Dendritic cell treated with granulocyte-macrophage colony-stimulating factor and Interleukin-4, amounts not matched to agents 40 ng/mL and 50 ng/mL, for 4 days (primary cell): ENCODE results near the gene PPP1CA.

Source experiments
- H3K27ac Mint-ChIP-seq: one replicate; pipeline ENCODE4 v1.8.0; 2022; ENCODE audit warnings: mild to moderate bottlenecking, mixed read lengths
- H3K27me3 Mint-ChIP-seq: one replicate; pipeline ENCODE4 v1.8.0; 2022; ENCODE audit warnings: mild to moderate bottlenecking, mixed read lengths
- H3K36me3 Mint-ChIP-seq: one replicate; pipeline ENCODE4 v1.8.0; 2022; ENCODE audit warnings: low read depth, mixed read lengths
- H3K4me1 Mint-ChIP-seq: one replicate; pipeline ENCODE4 v1.8.0; 2022; ENCODE audit warnings: low read depth, mixed read lengths
- H3K4me3 Mint-ChIP-seq: one replicate; pipeline ENCODE4 v1.8.0; 2022; ENCODE audit warnings: mild to moderate bottlenecking, moderate library complexity, mixed read lengths
- H3K9me3 Mint-ChIP-seq: one replicate; pipeline ENCODE4 v1.8.0; 2022; ENCODE audit warnings: mixed read lengths
- intact Hi-C: fragments of 100-400 bp; cut with micrococcal nuclease; formaldehyde crosslinking; loops from one replicate; pipeline ENCODE4 v1.15.0; 2022

PPP1CA gene

GRCh38 chr11:67396587-67397389 lies 4.9 kb downstream of the PPP1CA start:
- Mint-ChIP-seq H3K36me3 (peaks cover 85% of the 10 kb centered on the region), H3K27ac (peak overlapping the region; percentile 22), H3K4me3 (no peak overlapping the region), H3K4me1 (peaks cover 70% of the 10 kb centered on the region), H3K9me3 (no peaks in the 10 kb centered on the region), H3K27me3 (no peaks in the 10 kb centered on the region)
- intact Hi-C loops: no loop called here

GRCh38 chr11:67396259-67396581 lies 5.4 kb downstream of the PPP1CA start:
- peaks cover 90% of the 10 kb centered on the region for H3K36me3 Mint-ChIP-seq
- peak overlapping the region; percentile 22 for H3K27ac Mint-ChIP-seq
- intact Hi-C loops: no loop called here
- H3K27me3 Mint-ChIP-seq: no peaks in the 10 kb centered on the region
- H3K9me3 Mint-ChIP-seq: no peaks in the 10 kb centered on the region
- peaks cover 71% of the 10 kb centered on the region for H3K4me1 Mint-ChIP-seq
- no peak overlapping the region for H3K4me3 Mint-ChIP-seq

GRCh38 chr11:67395555-67396258 lies 6.0 kb downstream of the PPP1CA start:
- H3K9me3 Mint-ChIP-seq: no peaks in the 10 kb centered on the region
- peaks cover 91% of the 10 kb centered on the region for H3K36me3 Mint-ChIP-seq
- intact Hi-C loops: no loop called here
- H3K27me3 Mint-ChIP-seq: no peaks in the 10 kb centered on the region
- no peak overlapping the region for H3K4me3 Mint-ChIP-seq
- H3K4me1 Mint-ChIP-seq: peaks cover 73% of the 10 kb centered on the region
- no peak overlapping the region for H3K27ac Mint-ChIP-seq

- peaks cover 74% of the 10 kb centered on the region for H3K36me3 Mint-ChIP-seq
- no peak overlapping the region for H3K4me3 Mint-ChIP-seq
- H3K27me3 Mint-ChIP-seq: no peaks in the 10 kb centered on the region
- no peak overlapping the region for H3K27ac Mint-ChIP-seq
- H3K4me1 Mint-ChIP-seq: peaks cover 70% of the 10 kb centered on the region
- no peaks in the 10 kb centered on the region for H3K9me3 Mint-ChIP-seq
- intact Hi-C loops: loop anchor here (5.0 kb wide), 1 partner anchor 33 kb away; the partner anchor contains the start of gene RPS6KB2
Measured at GRCh38 chr11:67393990-67394389, 7.7 kb downstream of the PPP1CA start.

- H3K4me3 Mint-ChIP-seq: no peak overlapping the region
- H3K36me3 Mint-ChIP-seq: peaks cover 69% of the 10 kb centered on the region
- H3K27me3 Mint-ChIP-seq: no peaks in the 10 kb centered on the region
- intact Hi-C loops: loop anchor here (5.0 kb wide), 1 partner anchor 34 kb away; the partner anchor contains the start of gene RPS6KB2
- H3K9me3 Mint-ChIP-seq: no peaks in the 10 kb centered on the region
- H3K4me1 Mint-ChIP-seq: peaks cover 66% of the 10 kb centered on the region
- H3K27ac Mint-ChIP-seq: no peak overlapping the region
Measured at GRCh38 chr11:67393437-67393836, 8.2 kb downstream of the PPP1CA start.

- Mint-ChIP-seq H3K27ac (peak overlapping the region; percentile 95), H3K4me3 (peak overlapping the region; percentile 93), H3K27me3 (no peaks in the 10 kb centered on the region), H3K36me3 (peaks cover 57% of the 10 kb centered on the region), H3K4me1 (peaks cover 60% of the 10 kb centered on the region), H3K9me3 (no peaks in the 10 kb centered on the region)
- intact Hi-C loops: loop anchor here (5.0 kb wide), 1 partner anchor 35 kb away; the partner anchor contains the start of gene RPS6KB2
Measured at GRCh38 chr11:67392183-67392715, 9.4 kb downstream of the PPP1CA start.

- intact Hi-C loops: loop anchor here (2.0 to 5.0 kb wide), 2 partner anchors 36 to 77 kb away; partner anchors contain the start of genes RPS6KB2 and TMEM134
Measured at GRCh38 chr11:67391304-67392182, 10.1 kb downstream of the PPP1CA start, which contains the start of gene RAD9A. Gene RAD9A, plus strand, starts transcription at chr11:67391986. Its CDS starts 59 bp downstream, at chr11:67392045.

GRCh38 chr11:67390947-67391303 lies 10.7 kb downstream of the PPP1CA start:
- Mint-ChIP-seq H3K9me3 (no peaks in the 10 kb centered on the region), H3K4me3 (peak overlapping the region; percentile 93), H3K36me3 (peaks cover 44% of the 10 kb centered on the region), H3K27me3 (no peaks in the 10 kb centered on the region), H3K27ac (peak overlapping the region; percentile 95), H3K4me1 (peaks cover 56% of the 10 kb centered on the region)
- intact Hi-C loops: loop anchor here (2.0 to 5.0 kb wide), 2 partner anchors 36 to 78 kb away; partner anchors contain the start of genes RPS6KB2 and TMEM134

More at GRCh38 chr11:67391304-67392182, 10.1 kb downstream of the PPP1CA start, which contains the start of gene RAD9A:
- Mint-ChIP-seq H3K4me1 (peaks cover 60% of the 10 kb centered on the region), H3K36me3 (peaks cover 50% of the 10 kb centered on the region), H3K9me3 (no peaks in the 10 kb centered on the region), H3K27ac (peak within 1 kb of the TSS; percentile 95), H3K27me3 (no peaks in the 10 kb centered on the region), H3K4me3 (peak within 1 kb of the TSS; percentile 93)

- Mint-ChIP-seq H3K4me3 (no peak overlapping the region), H3K27ac (peak overlapping the region; percentile 3), H3K36me3 (peaks cover 30% of the 10 kb centered on the region), H3K27me3 (peaks cover 4% of the 10 kb centered on the region), H3K9me3 (no peaks in the 10 kb centered on the region), H3K4me1 (peaks cover 61% of the 10 kb centered on the region)
- intact Hi-C loops: loop anchor here (10.0 kb wide), 2 partner anchors 55 to 125 kb away; partner anchors contain the start of gene GRK2
Measured at GRCh38 chr11:67389477-67389876, 12.2 kb downstream of the PPP1CA start.

GRCh38 chr11:67387518-67387917 lies 14.1 kb downstream of the PPP1CA start:
- H3K9me3 Mint-ChIP-seq: no peaks in the 10 kb centered on the region
- peaks cover 47% of the 10 kb centered on the region for H3K4me1 Mint-ChIP-seq
- H3K4me3 Mint-ChIP-seq: no peak overlapping the region
- peak overlapping the region; percentile 12 for H3K27ac Mint-ChIP-seq
- peaks cover 14% of the 10 kb centered on the region for H3K36me3 Mint-ChIP-seq
- intact Hi-C loops: loop anchor here (10.0 kb wide), 2 partner anchors 53 to 123 kb away; partner anchors contain the start of gene GRK2
- H3K27me3 Mint-ChIP-seq: peaks cover 4% of the 10 kb centered on the region

- peak overlapping the region; percentile 12 for H3K27ac Mint-ChIP-seq
- peaks cover 47% of the 10 kb centered on the region for H3K4me1 Mint-ChIP-seq
- H3K9me3 Mint-ChIP-seq: no peaks in the 10 kb centered on the region
- no peak overlapping the region for H3K4me3 Mint-ChIP-seq
- peaks cover 4% of the 10 kb centered on the region for H3K27me3 Mint-ChIP-seq
- intact Hi-C loops: loop anchor here (10.0 kb wide), 2 partner anchors 52 to 122 kb away; partner anchors contain the start of gene GRK2
- H3K36me3 Mint-ChIP-seq: peaks cover 10% of the 10 kb centered on the region
Measured at GRCh38 chr11:67387069-67387468, 14.6 kb downstream of the PPP1CA start.

GRCh38 chr11:67384851-67385366 lies 16.7 kb downstream of the PPP1CA start:
- Mint-ChIP-seq H3K27ac (no peak overlapping the region), H3K9me3 (no peaks in the 10 kb centered on the region), H3K36me3 (no peaks in the 10 kb centered on the region), H3K4me3 (no peak overlapping the region), H3K4me1 (peaks cover 52% of the 10 kb centered on the region), H3K27me3 (peaks cover 4% of the 10 kb centered on the region)
- intact Hi-C loops: loop anchor here (10.0 kb wide), 2 partner anchors 50 to 120 kb away; partner anchors contain the start of gene GRK2
